ENCODE measurements around the gene PVALEF.

PVALEF gene

DNA sequence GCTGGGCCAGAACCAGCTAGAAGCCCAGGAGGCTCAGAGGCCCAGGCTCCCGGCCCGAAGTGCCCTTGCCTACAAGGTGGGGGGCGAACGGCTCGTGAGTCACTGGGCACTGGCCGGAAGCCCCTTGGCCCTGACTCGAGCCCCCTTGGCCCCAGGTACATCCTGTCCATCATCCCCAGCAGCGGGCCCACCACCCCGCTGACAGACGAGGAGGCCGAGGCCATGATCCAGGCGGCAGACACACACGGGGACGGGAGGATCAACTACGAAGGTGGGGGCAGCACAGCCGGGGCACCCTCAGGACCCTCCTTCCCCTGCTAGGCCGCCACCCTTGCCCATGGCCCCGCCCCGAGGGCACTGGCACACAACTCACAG, 16.5 kb downstream of the PVALEF start:
- DNase-seq: no peak
- TF ChIP-seq GATA1 (IDR thresholded peaks at IDR 0.05; ENCODE audit: low read depth, low read length) (no peak), POLR2A (IDR thresholded peaks at IDR 0.05; ENCODE audit: low read length) (no peak)

- DNase-seq: no peak
- no peak for TF ChIP-seq GATA1 (IDR thresholded peaks at IDR 0.05; ENCODE audit: low read depth, low read length)
- no peak for TF ChIP-seq POLR2A (IDR thresholded peaks at IDR 0.05; ENCODE audit: low read length)
These were observed 17.3 kb downstream of the PVALEF start for GRCh38 chr17:81182596-81182995.

DNA sequence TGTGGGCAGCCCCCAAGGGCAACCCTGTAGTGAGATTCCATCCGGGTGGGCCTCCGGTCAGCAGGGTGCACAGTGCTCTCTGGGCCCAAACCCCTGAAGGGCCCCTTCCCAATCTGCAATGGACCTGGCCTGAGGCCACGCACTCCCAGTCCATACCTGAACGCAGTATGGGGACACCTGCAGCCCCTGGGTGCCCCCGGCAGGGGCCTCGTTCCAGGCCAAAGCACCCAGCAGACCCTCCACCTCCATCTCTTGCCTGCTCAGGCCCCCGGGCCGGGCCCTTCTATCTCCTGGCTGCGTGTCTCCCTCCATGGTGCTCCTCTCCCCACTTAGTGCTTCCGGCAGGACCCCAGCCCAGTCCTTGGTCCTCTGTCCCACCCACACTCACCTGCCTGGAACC, 18.0 kb downstream of the PVALEF start:
- DNase-seq: no peak
- TF ChIP-seq GATA1 (IDR thresholded peaks at IDR 0.05; ENCODE audit: low read depth, low read length) (no peak), POLR2A (IDR thresholded peaks at IDR 0.05; ENCODE audit: low read length) (no peak)

GRCh38 chr17:81183807-81184206, 18.5 kb downstream of the PVALEF start:
- TF ChIP-seq POLR2A (IDR thresholded peaks at IDR 0.05; ENCODE audit: low read length) (no peak), GATA1 (IDR thresholded peaks at IDR 0.05; ENCODE audit: low read depth, low read length) (no peak)
- no peak for DNase-seq

DNA sequence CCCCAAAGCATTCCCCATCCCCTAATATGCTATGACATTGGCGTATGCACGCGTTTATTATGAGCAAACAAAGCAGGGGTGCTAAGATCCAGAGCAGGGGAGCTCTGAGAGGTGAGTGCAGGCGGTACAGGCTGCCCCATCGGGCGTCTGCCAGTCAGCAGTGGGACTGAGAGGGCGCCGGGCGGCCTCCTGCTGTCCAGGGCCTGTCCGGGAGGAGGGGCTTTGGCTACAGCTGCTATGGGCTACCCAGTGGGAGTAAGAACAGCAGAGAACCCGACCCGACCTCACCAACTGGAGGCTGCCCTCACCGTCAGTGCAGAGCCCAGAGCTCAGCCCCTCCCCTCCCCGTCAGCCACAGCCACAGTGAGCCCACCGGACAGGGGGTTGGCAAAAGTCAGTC, 19.2 kb downstream of the PVALEF start:
- DNase-seq: no peak
- TF ChIP-seq GATA1 (IDR thresholded peaks at IDR 0.05; ENCODE audit: low read depth, low read length): no peak
- no peak for TF ChIP-seq POLR2A (IDR thresholded peaks at IDR 0.05; ENCODE audit: low read length)

DNA sequence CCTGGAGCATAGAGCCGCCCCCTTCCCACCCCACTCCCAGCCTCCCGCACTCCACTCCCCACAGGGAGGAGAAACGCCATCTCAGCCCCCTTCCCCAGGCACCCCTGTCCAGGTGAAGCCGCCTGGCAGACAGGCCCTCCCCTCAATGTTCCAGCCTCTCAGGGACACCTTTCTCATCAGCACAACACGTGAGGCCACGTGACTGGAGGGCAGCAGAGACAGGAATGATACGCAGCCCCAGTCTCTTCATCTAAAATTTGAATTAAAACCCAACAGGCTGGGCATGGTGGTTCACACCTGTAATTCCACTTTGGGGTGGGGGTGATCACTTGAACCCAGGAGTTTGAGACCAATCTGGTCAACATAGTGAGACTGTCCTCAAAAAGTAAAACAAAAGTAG, 20.9 kb downstream of the PVALEF start:
- no peak for DNase-seq

GRCh38 chr17:81187120-81187519, 21.8 kb downstream of the PVALEF start:
- no peak for DNase-seq
- TF ChIP-seq POLR2A (IDR thresholded peaks at IDR 0.05; ENCODE audit: low read length): no peak
- no peak for TF ChIP-seq GATA1 (IDR thresholded peaks at IDR 0.05; ENCODE audit: low read depth, low read length)

More for the DNA sequence above, 20.9 kb downstream of the PVALEF start:
- TF ChIP-seq GATA1 (IDR thresholded peaks at IDR 0.05; ENCODE audit: low read depth, low read length) (no peak), POLR2A (IDR thresholded peaks at IDR 0.05; ENCODE audit: low read length) (no peak)

DNA sequence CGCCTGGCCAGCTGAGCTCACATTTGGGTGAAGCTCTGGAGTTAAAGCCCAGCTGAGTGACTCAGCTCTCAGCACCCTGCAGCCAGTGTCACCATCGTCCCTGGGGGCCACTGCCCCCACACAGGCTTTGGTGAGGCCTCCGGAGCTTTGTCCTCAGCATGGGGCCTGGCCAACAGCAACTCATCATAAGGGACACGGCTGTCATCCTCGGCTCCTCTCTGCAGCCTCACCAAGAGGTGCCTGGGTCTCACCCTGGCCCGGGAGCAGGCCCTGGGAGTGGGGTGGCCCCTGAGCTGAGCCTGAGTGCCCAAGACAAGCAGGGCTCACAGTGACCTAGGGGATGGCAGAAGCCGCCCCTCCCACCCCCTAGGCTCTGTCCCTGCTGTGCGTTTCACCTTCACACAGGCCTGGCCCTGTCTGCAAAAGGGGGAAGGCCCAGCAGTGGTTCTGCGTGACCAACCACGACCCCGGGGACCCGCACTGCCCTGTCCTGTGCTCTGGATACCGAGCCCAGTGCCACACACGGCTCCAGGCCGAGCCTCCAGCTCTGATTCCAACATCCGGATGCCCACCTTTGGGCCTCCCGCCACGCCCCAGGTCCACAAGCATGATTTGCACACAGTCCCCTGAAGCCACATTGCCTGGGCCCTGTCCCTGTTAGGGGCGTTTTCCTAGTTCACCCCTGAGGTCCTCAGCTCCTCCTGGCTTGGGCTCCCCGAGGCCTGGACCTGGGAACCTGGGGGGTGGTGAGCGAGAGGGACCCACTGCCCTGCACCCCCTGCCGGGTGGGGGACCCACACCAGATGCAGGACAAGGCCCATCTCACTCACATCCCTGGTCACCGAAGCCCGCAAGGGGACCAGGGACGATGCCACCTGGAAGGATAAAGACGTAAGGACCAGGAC, 22.5 kb downstream of the PVALEF start:
- TF ChIP-seq GATA1 (IDR thresholded peaks at IDR 0.05; ENCODE audit: low read depth, low read length) (no peak), POLR2A (IDR thresholded peaks at IDR 0.05; ENCODE audit: low read length) (no peak)

DNA sequence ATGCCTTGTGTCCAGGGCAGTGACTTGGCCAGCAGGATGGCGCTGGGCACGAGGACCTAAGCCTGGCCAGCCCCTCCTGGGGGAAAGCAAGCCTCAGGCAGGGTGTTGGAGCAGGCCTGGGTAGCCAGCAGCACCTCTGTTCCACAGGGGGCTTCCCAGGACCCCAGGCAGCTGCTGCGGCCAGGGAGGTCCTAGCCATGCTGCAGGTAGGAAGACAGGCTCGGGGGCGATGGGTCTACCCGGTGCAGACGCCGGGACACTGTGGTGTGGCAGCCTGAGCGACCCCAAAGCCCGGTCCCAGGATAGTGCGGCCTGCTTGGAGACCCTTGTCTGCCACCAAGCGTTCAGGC, 23.2 kb downstream of the PVALEF start:
- no peak for TF ChIP-seq GATA1 (IDR thresholded peaks at IDR 0.05; ENCODE audit: low read depth, low read length)
- no peak for DNase-seq

More for the DNA sequence above, 22.5 kb downstream of the PVALEF start:
- DNase-seq: no peak

DNA sequence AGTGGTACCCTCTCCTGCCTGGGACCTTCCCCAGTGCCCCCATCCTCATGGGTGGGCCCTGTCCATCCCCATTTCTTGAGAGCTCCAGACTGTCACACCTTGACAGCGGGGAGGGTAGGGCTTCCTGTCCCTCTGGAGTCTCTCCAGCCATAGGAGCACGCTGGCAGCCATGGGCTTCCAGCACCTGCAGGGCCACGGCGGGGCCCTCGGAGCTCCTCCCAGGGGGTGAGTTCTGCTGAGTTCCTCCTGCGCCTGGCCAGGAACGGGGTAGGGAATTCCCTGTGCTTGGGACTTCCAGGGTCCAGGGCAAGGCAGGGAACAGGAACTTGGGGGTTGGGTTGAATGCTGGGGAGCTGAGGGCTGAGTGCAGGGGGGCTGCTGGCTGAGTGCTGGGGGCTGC, 23.7 kb downstream of the PVALEF start:
- TF ChIP-seq POLR2A (IDR thresholded peaks at IDR 0.05; ENCODE audit: low read length) (no peak), GATA1 (IDR thresholded peaks at IDR 0.05; ENCODE audit: low read depth, low read length) (no peak)
- no peak for DNase-seq

- no peak for DNase-seq
- no peak for TF ChIP-seq POLR2A (IDR thresholded peaks at IDR 0.05; ENCODE audit: low read length)
- no peak for TF ChIP-seq GATA1 (IDR thresholded peaks at IDR 0.05; ENCODE audit: low read depth, low read length)
These were observed 24.6 kb downstream of the PVALEF start for GRCh38 chr17:81189670-81190530.

GRCh38 chr17:81190591-81190990, 25.3 kb downstream of the PVALEF start:
- TF ChIP-seq POLR2A (IDR thresholded peaks at IDR 0.05; ENCODE audit: low read length) (no peak), GATA1 (IDR thresholded peaks at IDR 0.05; ENCODE audit: low read depth, low read length) (no peak)
- no peak for DNase-seq

GRCh38 chr17:81191116-81191515, 25.8 kb downstream of the PVALEF start:
- no peak for TF ChIP-seq POLR2A (IDR thresholded peaks at IDR 0.05; ENCODE audit: low read length)
- no peak for TF ChIP-seq GATA1 (IDR thresholded peaks at IDR 0.05; ENCODE audit: low read depth, low read length)
- no peak for DNase-seq

GRCh38 chr17:81191646-81192045, 26.3 kb downstream of the PVALEF start:
- DNase-seq: no peak
- no peak for TF ChIP-seq GATA1 (IDR thresholded peaks at IDR 0.05; ENCODE audit: low read depth, low read length)
- TF ChIP-seq POLR2A (IDR thresholded peaks at IDR 0.05; ENCODE audit: low read length): no peak
